Activated naive CD4-positive, alpha-beta T cell treated with anti-CD3 and anti-CD28 coated beads, Interleukin-2, amount 10 ng/mL, durations not matched to agents 7 days and 5 days (primary cell): ENCODE results near the gene GAS7.
A peak's percentile ranks its signal among the peaks of the same experiment; 100 is the strongest.

ENCODE experiments used
- CTCF ChIA-PET: fragments of 350-600 bp; sonication (Branson Sonifier 250); formaldehyde crosslinking; loops from one replicate; lab custom pipeline; 2021; ENCODE audit warnings: antibody characterized with exemption; lab: Charles Lee
- DNase-seq: peaks from one replicate; pipeline ENCODE4 v3.0.0-alpha.2; 2020
- H3K27ac Mint-ChIP-seq: one replicate; pipeline ENCODE4 v1.8.0; 2021; ENCODE audit warnings: mild to moderate bottlenecking, moderate library complexity, mixed read lengths
- H3K27me3 Mint-ChIP-seq: one replicate; pipeline ENCODE4 v1.8.0; 2021; ENCODE audit warnings: mild to moderate bottlenecking, mixed read lengths
- H3K36me3 Mint-ChIP-seq: one replicate; pipeline ENCODE4 v1.8.0; 2021; ENCODE audit warnings: mixed read lengths
- H3K4me1 Mint-ChIP-seq: one replicate; pipeline ENCODE4 v1.8.0; 2021; ENCODE audit warnings: mixed read lengths
- H3K4me3 Mint-ChIP-seq: one replicate; pipeline ENCODE4 v1.8.0; 2021; ENCODE audit warnings: mild to moderate bottlenecking, moderate library complexity, mixed read lengths
- H3K9me3 Mint-ChIP-seq: one replicate; pipeline ENCODE4 v1.8.0; 2021; ENCODE audit warnings: mixed read lengths

GAS7 gene

DNA sequence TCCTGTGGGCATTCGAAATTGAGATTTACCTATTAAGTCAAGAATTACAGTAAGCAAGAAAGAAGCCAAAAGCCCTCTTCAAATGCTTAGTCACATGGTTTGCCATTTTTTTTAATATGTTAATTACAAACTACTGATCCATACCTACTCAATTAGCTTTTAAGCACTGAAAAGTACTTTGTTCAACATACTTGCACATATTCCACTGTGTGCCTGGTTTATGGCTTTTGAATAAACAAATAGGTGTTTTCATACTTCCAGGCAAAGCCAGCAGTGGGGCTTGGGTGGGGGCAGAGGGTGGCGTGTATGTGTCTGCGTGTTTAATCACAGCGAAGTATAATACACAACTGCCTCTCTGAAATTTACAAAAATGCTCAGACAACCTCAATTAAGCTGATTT, 51.4 kb downstream of the GAS7 start:
- Mint-ChIP-seq H3K4me3 (no peak overlapping the region), H3K27me3 (peaks cover 29% of the 10 kb centered on the region), H3K36me3 (no peaks in the 10 kb centered on the region), H3K9me3 (peaks cover 3% of the 10 kb centered on the region), H3K27ac (no peak overlapping the region), H3K4me1 (peaks cover 18% of the 10 kb centered on the region)
- CTCF ChIA-PET = no interaction called here
- DNase-seq = no peak

GRCh38 chr17:10144982-10145381, 53.4 kb downstream of the GAS7 start:
- Mint-ChIP-seq H3K4me3 (no peak overlapping the region), H3K9me3 (peaks cover 3% of the 10 kb centered on the region), H3K4me1 (peaks cover 14% of the 10 kb centered on the region), H3K27ac (no peak overlapping the region), H3K27me3 (peaks cover 29% of the 10 kb centered on the region), H3K36me3 (no peaks in the 10 kb centered on the region)
- CTCF ChIA-PET = no interaction called here
- DNase-seq = peak; percentile 25

DNA sequence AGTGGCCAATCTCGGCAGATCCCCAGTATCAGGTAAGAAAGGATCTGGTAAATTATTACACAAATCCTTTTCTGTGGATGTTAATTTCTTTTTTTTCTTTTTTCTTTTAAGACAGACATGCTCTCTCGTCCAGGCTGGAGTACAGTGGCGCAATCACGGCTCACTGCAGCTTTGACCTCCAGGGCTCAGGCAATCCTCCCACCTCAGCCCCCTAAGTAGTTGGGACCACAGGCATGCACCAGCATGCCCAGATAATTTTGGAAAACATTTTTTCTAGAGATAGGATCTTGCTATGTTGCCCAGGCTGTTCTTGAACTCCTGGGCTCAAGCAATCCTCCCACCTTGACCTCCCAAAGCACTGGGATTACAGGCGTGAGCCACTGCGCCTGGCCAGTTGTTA, 54.0 kb downstream of the GAS7 start:
- H3K27ac Mint-ChIP-seq = no peak overlapping the region
- peaks cover 10% of the 10 kb centered on the region for H3K4me1 Mint-ChIP-seq
- peaks cover 29% of the 10 kb centered on the region for H3K27me3 Mint-ChIP-seq
- peaks cover 3% of the 10 kb centered on the region for H3K9me3 Mint-ChIP-seq
- DNase-seq = no peak
- no peak overlapping the region for H3K4me3 Mint-ChIP-seq
- H3K36me3 Mint-ChIP-seq = no peaks in the 10 kb centered on the region
- CTCF ChIA-PET = no interaction called here

GRCh38 chr17:10141436-10141835, 57.0 kb downstream of the GAS7 start:
- H3K4me3 Mint-ChIP-seq = no peak overlapping the region
- CTCF ChIA-PET = no interaction called here
- H3K36me3 Mint-ChIP-seq = no peaks in the 10 kb centered on the region
- DNase-seq = no peak
- peaks cover 7% of the 10 kb centered on the region for H3K4me1 Mint-ChIP-seq
- peaks cover 3% of the 10 kb centered on the region for H3K9me3 Mint-ChIP-seq
- H3K27ac Mint-ChIP-seq = no peak overlapping the region
- H3K27me3 Mint-ChIP-seq = peaks cover 20% of the 10 kb centered on the region

- Mint-ChIP-seq H3K36me3 (no peaks in the 10 kb centered on the region), H3K27ac (no peak overlapping the region), H3K4me3 (no peak overlapping the region), H3K9me3 (peaks cover 5% of the 10 kb centered on the region), H3K4me1 (peaks cover 8% of the 10 kb centered on the region), H3K27me3 (peaks cover 4% of the 10 kb centered on the region)
- DNase-seq = no peak
- CTCF ChIA-PET = no interaction called here
Measured at GRCh38 chr17:10139577-10139976, 58.8 kb downstream of the GAS7 start.

GRCh38 chr17:10136258-10136981, 62.0 kb downstream of the GAS7 start:
- Mint-ChIP-seq H3K4me3 (no peak overlapping the region), H3K9me3 (peaks cover 7% of the 10 kb centered on the region), H3K27ac (no peak overlapping the region), H3K4me1 (peaks cover 8% of the 10 kb centered on the region), H3K36me3 (no peaks in the 10 kb centered on the region), H3K27me3 (peaks cover 4% of the 10 kb centered on the region)
- CTCF ChIA-PET = no interaction called here
- DNase-seq = no peak

- Mint-ChIP-seq H3K27me3 (peaks cover 4% of the 10 kb centered on the region), H3K9me3 (peaks cover 7% of the 10 kb centered on the region), H3K4me1 (peaks cover 8% of the 10 kb centered on the region), H3K27ac (peak overlapping the region; percentile 28), H3K4me3 (no peak overlapping the region), H3K36me3 (no peaks in the 10 kb centered on the region)
- CTCF ChIA-PET = no interaction called here
- DNase-seq = no peak
Measured at GRCh38 chr17:10135539-10136257, 62.7 kb downstream of the GAS7 start.

DNA sequence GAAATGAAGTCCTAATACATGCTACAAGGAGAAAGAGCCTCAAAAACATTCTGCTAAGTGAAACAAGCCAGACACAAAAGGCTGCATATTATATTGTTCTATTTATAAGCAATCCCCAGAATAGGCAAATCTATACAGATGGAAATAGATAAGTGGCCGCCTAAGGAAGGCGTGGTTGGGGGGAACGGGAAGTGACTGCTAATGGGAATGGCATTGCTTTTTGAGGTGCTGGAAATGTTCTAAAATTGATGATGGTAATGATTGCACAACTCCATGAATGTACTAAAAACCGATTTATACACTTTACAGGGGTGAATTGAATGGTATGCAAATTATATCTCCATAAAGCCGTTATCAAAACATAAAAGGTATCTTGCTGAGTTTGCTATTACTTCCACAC, 67.7 kb downstream of the GAS7 start:
- H3K4me1 Mint-ChIP-seq = peaks cover 19% of the 10 kb centered on the region
- no peaks in the 10 kb centered on the region for H3K36me3 Mint-ChIP-seq
- CTCF ChIA-PET = no interaction called here
- H3K9me3 Mint-ChIP-seq = peaks cover 13% of the 10 kb centered on the region
- DNase-seq = no peak
- no peak overlapping the region for H3K27ac Mint-ChIP-seq
- H3K27me3 Mint-ChIP-seq = peaks cover 4% of the 10 kb centered on the region
- H3K4me3 Mint-ChIP-seq = no peak overlapping the region

GRCh38 chr17:10130263-10130662, 68.1 kb downstream of the GAS7 start:
- no peak overlapping the region for H3K4me3 Mint-ChIP-seq
- H3K27ac Mint-ChIP-seq = no peak overlapping the region
- H3K4me1 Mint-ChIP-seq = peaks cover 16% of the 10 kb centered on the region
- CTCF ChIA-PET = no interaction called here
- DNase-seq = no peak
- peaks cover 4% of the 10 kb centered on the region for H3K27me3 Mint-ChIP-seq
- H3K9me3 Mint-ChIP-seq = peaks cover 9% of the 10 kb centered on the region
- no peaks in the 10 kb centered on the region for H3K36me3 Mint-ChIP-seq

- no peak for DNase-seq
- Mint-ChIP-seq H3K36me3 (no peaks in the 10 kb centered on the region), H3K9me3 (peaks cover 8% of the 10 kb centered on the region), H3K27ac (no peak overlapping the region), H3K4me1 (peaks cover 21% of the 10 kb centered on the region), H3K27me3 (peaks cover 3% of the 10 kb centered on the region), H3K4me3 (no peak overlapping the region)
- CTCF ChIA-PET = no interaction called here
Measured at GRCh38 chr17:10127819-10128425, 70.5 kb downstream of the GAS7 start.

DNA sequence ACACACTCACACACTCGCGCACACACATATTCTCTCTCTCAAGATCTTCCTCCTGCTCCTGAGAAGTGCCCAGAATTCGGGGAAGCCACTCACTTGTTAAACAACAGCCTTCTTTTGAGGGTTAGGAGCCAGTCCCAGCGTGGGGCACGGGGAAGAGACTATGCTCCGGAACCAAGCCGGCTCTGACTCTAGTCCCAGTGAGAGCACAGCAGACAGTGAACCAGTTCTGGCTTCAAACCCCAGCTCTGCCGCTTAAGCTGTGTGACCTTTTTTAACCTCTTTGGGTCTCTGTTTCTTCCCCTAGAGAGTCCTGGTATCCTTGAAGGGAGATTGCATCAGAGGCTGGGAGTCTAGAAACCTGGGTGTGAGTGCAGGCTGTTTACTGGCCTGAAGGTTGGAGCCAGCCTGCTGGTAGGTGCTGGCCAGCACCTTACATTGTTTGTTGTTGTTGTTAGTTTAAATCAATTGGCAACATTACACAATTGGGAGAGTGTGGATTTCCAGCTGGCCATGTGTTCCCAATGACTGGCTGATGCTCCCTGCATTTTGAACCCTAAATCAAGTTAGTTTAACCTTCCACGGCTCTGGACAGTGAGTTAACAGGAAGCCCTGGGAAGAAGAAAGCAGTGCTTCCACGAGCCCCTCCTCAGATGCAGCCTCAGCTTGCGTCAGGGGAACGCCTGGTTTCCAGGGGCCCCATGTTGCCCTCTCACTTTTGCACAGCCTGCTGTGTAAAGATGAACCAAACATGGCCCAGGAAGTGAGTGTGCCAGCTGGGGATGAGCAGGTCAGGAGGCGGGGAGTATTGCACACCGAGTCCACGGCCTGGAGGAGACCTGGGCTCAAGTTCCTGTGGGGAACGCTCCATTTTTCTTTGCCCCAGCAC, 71.5 kb downstream of the GAS7 start:
- Mint-ChIP-seq H3K27me3 (peaks cover 3% of the 10 kb centered on the region), H3K4me3 (no peak overlapping the region), H3K4me1 (peaks cover 29% of the 10 kb centered on the region), H3K9me3 (peaks cover 7% of the 10 kb centered on the region), H3K36me3 (no peaks in the 10 kb centered on the region), H3K27ac (no peak overlapping the region)
- DNase-seq = no peak
- CTCF ChIA-PET = no interaction called here

- no peak for DNase-seq
- no peak overlapping the region for H3K4me3 Mint-ChIP-seq
- H3K9me3 Mint-ChIP-seq = peaks cover 7% of the 10 kb centered on the region
- H3K27ac Mint-ChIP-seq = no peak overlapping the region
- H3K4me1 Mint-ChIP-seq = peaks cover 35% of the 10 kb centered on the region
- H3K27me3 Mint-ChIP-seq = peaks cover 6% of the 10 kb centered on the region
- CTCF ChIA-PET = no interaction called here
- no peaks in the 10 kb centered on the region for H3K36me3 Mint-ChIP-seq
Measured at GRCh38 chr17:10126276-10126615, 72.2 kb downstream of the GAS7 start.

DNA sequence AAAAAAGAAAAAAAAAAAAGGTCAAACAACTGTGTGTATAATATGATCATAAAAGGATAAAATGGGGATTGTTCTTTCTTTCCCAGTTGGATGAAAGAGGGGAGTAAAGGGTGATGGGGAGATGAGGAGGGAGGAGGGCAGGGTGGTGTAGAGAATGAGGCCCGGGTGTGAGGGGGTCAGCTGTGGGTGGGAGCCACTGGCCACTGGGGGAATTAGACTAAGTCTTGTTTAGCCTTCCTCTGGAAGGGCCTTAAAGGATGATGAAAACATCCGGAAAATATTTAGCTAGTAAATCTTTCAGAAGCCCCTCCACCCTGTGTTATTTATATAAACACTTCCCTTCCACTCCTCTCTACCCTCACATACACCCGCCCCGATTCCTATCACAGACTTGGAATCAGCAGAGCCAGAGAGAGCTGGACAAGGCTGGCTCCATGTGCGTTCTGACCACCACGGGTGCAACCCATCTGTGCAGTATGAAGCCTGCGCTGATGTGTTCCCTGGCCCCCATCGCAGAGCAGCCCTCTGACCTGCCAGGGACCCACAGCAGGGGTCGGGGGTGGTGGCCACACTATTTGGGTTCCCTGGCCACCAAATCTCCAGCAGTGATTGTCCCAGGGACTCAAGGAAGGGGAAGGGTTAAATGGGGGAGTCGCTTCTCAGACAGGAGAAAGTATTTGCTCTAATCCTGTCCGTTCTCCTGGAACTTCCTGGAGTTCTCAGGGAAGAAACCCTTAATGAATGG, 72.7 kb downstream of the GAS7 start:
- peaks cover 6% of the 10 kb centered on the region for H3K27me3 Mint-ChIP-seq
- CTCF ChIA-PET = no interaction called here

DNA sequence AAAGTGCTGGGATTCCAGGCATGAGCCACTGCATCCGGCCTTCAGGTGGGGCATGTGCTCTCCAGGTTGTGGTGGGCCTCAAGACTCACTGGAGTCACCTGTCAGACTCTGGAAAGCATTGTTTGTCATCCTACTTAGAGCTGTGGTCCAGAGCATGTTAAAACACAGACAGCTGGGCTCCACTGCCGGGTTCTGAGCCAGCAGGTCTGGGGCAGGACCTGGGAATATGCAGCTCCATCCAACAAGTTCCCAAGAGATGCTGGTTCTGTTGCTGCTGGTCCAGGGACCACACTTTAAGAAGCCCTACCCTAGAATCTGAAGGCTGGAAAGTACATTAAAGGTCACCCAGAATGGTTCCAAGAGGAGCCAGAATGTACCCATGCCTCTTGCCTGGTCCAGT, 75.3 kb downstream of the GAS7 start:
- H3K27ac Mint-ChIP-seq = no peak overlapping the region
- DNase-seq = no peak
- peaks cover 62% of the 10 kb centered on the region for H3K4me1 Mint-ChIP-seq
- peaks cover 4% of the 10 kb centered on the region for H3K9me3 Mint-ChIP-seq
- no peak overlapping the region for H3K4me3 Mint-ChIP-seq
- no peaks in the 10 kb centered on the region for H3K36me3 Mint-ChIP-seq
- peaks cover 6% of the 10 kb centered on the region for H3K27me3 Mint-ChIP-seq
- CTCF ChIA-PET = no interaction called here

More for the DNA sequence above, 72.7 kb downstream of the GAS7 start:
- Mint-ChIP-seq H3K9me3 (peaks cover 7% of the 10 kb centered on the region), H3K27ac (no peak overlapping the region), H3K36me3 (no peaks in the 10 kb centered on the region), H3K4me3 (no peak overlapping the region), H3K4me1 (peaks cover 39% of the 10 kb centered on the region)
- no peak for DNase-seq
